GM12878 (cell line): ENCODE data around the gene GRN. TPM values are rescaled to one million over a fixed set of nuclear protein-coding genes. Genes with fewer than 3 reads are reported as not detected.

Experiments used
- ATAC-seq: fragments of 200-7000 bp; cut with Tn5 transposase; 3 replicates; pipeline ENCODE4 v1.9.1; 2020; ENCODE audit warnings: mild to moderate bottlenecking, moderate library complexity
- BruUV-seq: library from RNA; stranded (reverse); fragments of 400-500 nt; replicated peaks from 2 replicates; lab custom pipeline; 2021; lab: Mats Ljungman, UMichigan
- CTCF ChIA-PET: fragments of 300-600 bp; sonication (Branson Sonifier 250); formaldehyde crosslinking; extraction: SDS; loops from one replicate; lab custom pipeline; 2021; ENCODE audit warnings: inconsistent platforms; lab: Yijun Ruan, JAX
- POLR2A ChIA-PET: fragments of 350-600 bp; formaldehyde crosslinking; extraction: SDS; loops from one replicate; lab custom pipeline; 2021; ENCODE audit warnings: inconsistent platforms; lab: Charles Lee
- RAD21 ChIA-PET: fragments of 300-600 bp; sonication (Branson Sonifier 250); formaldehyde crosslinking; loops from one replicate; lab custom pipeline; 2023; ENCODE audit warnings: antibody characterized with exemption; ENCODE audit not compliant: unreplicated experiment; lab: Charles Lee
- SMC1A ChIA-PET: fragments of 300-600 bp; sonication (Branson Sonifier 250); formaldehyde crosslinking; loops from one replicate; lab custom pipeline; 2023; ENCODE audit not compliant: unreplicated experiment, uncharacterized antibody; lab: Charles Lee
- DNase-seq: peaks from one replicate; pipeline ENCODE4 v3.0.0-alpha.2; 2011; ENCODE audit warnings: low read depth, low spot score
- FAIRE-seq: peaks from 3 replicates; lab custom pipeline; 2011; peaks lifted over from hg19 to GRCh38; lab: Jason Lieb, UNC
- H2AFZ ChIP-seq: 2 replicates; pipeline ENCODE4 v1.6.0; 2011; ENCODE audit warnings: low read depth, low read length, control low read depth; ENCODE audit not compliant: control insufficient read depth
- H3K27ac ChIP-seq: 2 replicates; pipeline ENCODE4 v1.5.1; 2011; ENCODE audit warnings: control low read depth; ENCODE audit not compliant: control insufficient read depth, insufficient read depth
- H3K27me3 ChIP-seq, 2 experiments: replicated peaks in 1 of 2; 2 replicates each; pipeline versions ENCODE4 v1.6.0 to v1.6.1; 2011; ENCODE audit warnings: low read length in 1 of 2; ENCODE audit not compliant: control insufficient read depth in 2 of 2, insufficient read depth in 2 of 2
- H3K36me3 ChIP-seq, 2 experiments: 2 replicates each; pipeline ENCODE4 v1.5.1; 2011; ENCODE audit warnings: low read length in 1 of 2; ENCODE audit not compliant: control insufficient read depth in 2 of 2, insufficient read depth in 2 of 2
- H3K4me1 ChIP-seq: 2 replicates; pipeline ENCODE4 v1.6.1; 2011; ENCODE audit warnings: mild to moderate bottlenecking, low read length, moderate library complexity, mixed read lengths; ENCODE audit not compliant: control insufficient read depth, insufficient read depth
- H3K4me2 ChIP-seq: 2 replicates; pipeline ENCODE4 v1.6.0; 2011; ENCODE audit warnings: control low read depth; ENCODE audit not compliant: control insufficient read depth, insufficient read depth
- H3K4me3 ChIP-seq: fragments of 200-600 bp; sonication (generic); 2 replicates; pipeline ENCODE4 v1.5.1; 2016
- H3K79me2 ChIP-seq: 2 replicates; pipeline ENCODE4 v1.6.0; 2011; ENCODE audit warnings: low read length; ENCODE audit not compliant: control insufficient read depth, insufficient read depth
- H3K9ac ChIP-seq: 2 replicates; pipeline ENCODE4 v1.8.0; 2011; ENCODE audit warnings: low read length, control low read depth, mixed read lengths; ENCODE audit not compliant: control insufficient read depth, insufficient read depth
- H3K9me3 ChIP-seq: replicated peaks from 3 replicates; pipeline ENCODE4 v1.5.1; 2011; ENCODE audit warnings: mild to moderate bottlenecking, low read length; ENCODE audit not compliant: control insufficient read depth, insufficient read depth
- H4K20me1 ChIP-seq: 2 replicates; pipeline ENCODE4 v1.6.0; 2011; ENCODE audit not compliant: control insufficient read depth, insufficient read depth
- BHLHE40 ChIP-seq, 2 experiments: fragments of 450-650 bp in 1 of 2; IDR thresholded peaks; 2 replicates each; pipeline ENCODE4 v1.6.1; 2011 to 2017; ENCODE audit warnings: low read depth in 2 of 2, borderline replicate concordance in 1 of 2, improper control_type of control experiment in 1 of 2, low read length in 1 of 2, mild to moderate bottlenecking in 1 of 2
- HSF1 ChIP-seq: fragments of 150-350 bp; IDR thresholded peaks from 2 replicates; pipeline ENCODE4 v1.6.1; 2014; ENCODE audit warnings: mild to moderate bottlenecking, low read depth, low read length
- TBL1XR1 ChIP-seq: IDR thresholded peaks from 2 replicates; pipeline ENCODE4 v1.6.1; 2012; ENCODE audit warnings: low read depth, low read length, improper control_type of control experiment
- ZNF274 ChIP-seq: IDR thresholded peaks from one replicate; pipeline ENCODE4 v1.8.0; 2011; ENCODE audit not compliant: insufficient read length, insufficient read depth
- ZNF384 ChIP-seq: IDR thresholded peaks from 2 replicates; pipeline ENCODE4 v1.6.1; 2012; ENCODE audit warnings: low read depth, mild to moderate bottlenecking, low read length, improper control_type of control experiment, borderline replicate concordance
- WGBS: methylation state at CpG from one replicate; pipeline ENCODE4 v1.1.6; 2016; ENCODE audit warnings: low lambda C conversion rate; ENCODE audit not compliant: insufficient replicate concordance, insufficient coverage; ENCODE audit errors: missing lambda C conversion rate; 5-methylcytosine and 5-hydroxymethylcytosine counted together
- in situ Hi-C: fragments of 300-500 bp; cut with MboI; formaldehyde crosslinking; loops from 9 replicates; pipeline ENCODE4 v1.14.3; 2018; ENCODE audit warnings: mixed read lengths
- intact Hi-C: fragments of 100-400 bp; cut with micrococcal nuclease; formaldehyde crosslinking; loops from one replicate; pipeline ENCODE4 v1.14.2; 2022; ENCODE audit not compliant: unreplicated experiment
- polyA plus RNA-seq, 11 experiments: library from polyadenylated mRNA; depleted of rRNA in 4 of 11; unstranded in 6 of 11; stranded (reverse) in 5 of 11; fragments of >200 nt; fragmentation: Nextera tagmentation in 4 of 11; fragmentation: Illumina TruSeq in 1 of 11; extraction: Ambion mirVana in 4 of 11; extraction: Trizol in 1 of 11; gene quantifications; 1 replicate in 1 of 11; 2 replicates in 10 of 11; pipeline versions ENCODE4 v1.2.1 to v1.2.3, GENCODE V29; 2011 to 2016; ENCODE audit warnings: inconsistent platforms in 2 of 11, missing spikeins in 2 of 11, low read depth in 1 of 11
- total RNA-seq, 4 experiments: library from RNA; depleted of rRNA in 3 of 4; stranded (reverse); fragments of >200 nt in 3 of 4; fragmentation: Illumina TruSeq in 1 of 4; extraction: Trizol in 1 of 4; gene quantifications; 2 replicates each; pipeline versions ENCODE4 v1.2.1 to v1.2.3, GENCODE V29; 2013 to 2021

The GRN gene
- total and polyA plus RNA-seq, 10 of the 15 experiments (the other 5 are each of a cell fraction or from before 2014, with no cell fraction given): 22.3 to 389 (median 139) TPM

GRCh38 chr17:44310609-44311376 lies 34.3 kb upstream of the GRN start (continued):
- TF ChIP-seq BHLHE40 (IDR thresholded peaks at IDR 0.05; ENCODE audit: borderline replicate concordance in 1 of 2, low read depth in 2 of 2, low read length in 1 of 2) (no peak), HSF1 (no peak)

- WGBS: 25% methylated on average over 4 of the region's 5 CpGs
- no peak overlapping the region for H3K4me2 ChIP-seq
- no TSS peak for BruUV-seq
- no peaks in the 10 kb centered on the region for H3K9me3 ChIP-seq
- CTCF ChIA-PET: no interaction called here
- H3K27me3 ChIP-seq: peaks cover 11 to 21% of the 10 kb centered on the region in 2 experiments
- H3K4me3 ChIP-seq: no peak overlapping the region
- H2AFZ ChIP-seq: no peak overlapping the region
- TF ChIP-seq ZNF384 (no peak), TBL1XR1 (no peak), ZNF274 (no peak)
- 0 out of 2 replicates have a peak, but pooled peaks cover 2% of the 10 kb centered on the region for H4K20me1 ChIP-seq
- H3K9ac ChIP-seq: no peak overlapping the region
- H3K79me2 ChIP-seq: no peaks in the 10 kb centered on the region
- H3K4me1 ChIP-seq: peaks cover 12% of the 10 kb centered on the region
- no peaks in the 10 kb centered on the region for H3K36me3 ChIP-seq
- FAIRE-seq (no peak), DNase-seq (no peak), ATAC-seq (no peak)
- intact Hi-C loops (no loop called here), in situ Hi-C loops (no loop called here)
- RAD21 ChIA-PET: no interaction called here
- H3K27ac ChIP-seq: no peak overlapping the region
- POLR2A ChIA-PET: no interaction called here
- SMC1A ChIA-PET: interaction anchor here (0.6 kb wide), 1 partner anchor 27 kb away, joined by 3 read pairs; no protein-coding TSS in a partner anchor
Measured at GRCh38 chr17:44311562-44312181, 33.4 kb upstream of the GRN start.
